K562 (cell line): ENCODE data around the gene RPL15. TPM values are rescaled to one million over a fixed set of nuclear protein-coding genes. Genes with fewer than 3 reads are reported as not detected.

Experiments used
- ATAC-seq: fragments of 200-7000 bp; cut with Tn5 transposase; 3 replicates; pipeline ENCODE4 v1.9.1; 2020; ENCODE audit warnings: moderate library complexity
- BruUV-seq: library from RNA; stranded (reverse); fragments of 400-500 nt; replicated peaks from 2 replicates; lab custom pipeline; 2021; lab: Mats Ljungman, UMichigan
- CTCF ChIA-PET: fragments of 300-600 bp; formaldehyde crosslinking; extraction: SDS; loops from one replicate; lab custom pipeline; 2021; ENCODE audit warnings: low intra/inter-chr PET ratio; lab: Yijun Ruan, JAX
- POLR2A ChIA-PET: fragments of 300-600, 350-650 bp; sonication (Branson Sonifier 250); formaldehyde crosslinking; extraction: SDS; loops from one replicate; lab custom pipeline; 2021; ENCODE audit warnings: antibody characterized with exemption, inconsistent platforms; lab: Yijun Ruan, JAX
- DNase-seq, 4 experiments: peaks; one replicate each; pipeline versions ENCODE4 v3.0.0 to v3.0.0-alpha.2; 2011 to 2018; ENCODE audit warnings: low spot score in 3 of 4, mixed read lengths in 3 of 4; ENCODE audit errors: extremely low read depth in 1 of 4
- FAIRE-seq: peaks from 2 replicates; lab custom pipeline; 2011; peaks lifted over from hg19 to GRCh38; lab: Jason Lieb, UNC
- H2AFZ ChIP-seq: 2 replicates; pipeline ENCODE4 v1.6.0; 2011; ENCODE audit warnings: low read depth, low read length, control low read depth, inconsistent platforms
- H3K27ac ChIP-seq: fragments of 200-600 bp; 3 replicates; pipeline ENCODE4 v1.8.0; 2011; ENCODE audit warnings: low read depth, mild to moderate bottlenecking, control low read depth, inconsistent platforms, low read length, moderate library complexity, mixed read lengths; ENCODE audit errors: extremely low read depth
- H3K27me3 ChIP-seq, 2 experiments: fragments of 300-600 bp in 1 of 2; 2 replicates in 1 of 2; 3 replicates in 1 of 2; pipeline versions ENCODE4 v1.6.0 to v1.8.0; 2011; ENCODE audit warnings: inconsistent platforms in 2 of 2, low read length in 2 of 2, mild to moderate bottlenecking in 1 of 2, mixed read lengths in 1 of 2, moderate library complexity in 1 of 2; ENCODE audit not compliant: control insufficient read depth in 2 of 2, insufficient read depth in 2 of 2
- H3K36me3 ChIP-seq: fragments of 300-600 bp; 3 replicates; pipeline ENCODE4 v1.8.0; 2011; ENCODE audit warnings: mild to moderate bottlenecking, low read length, inconsistent platforms; ENCODE audit not compliant: control insufficient read depth, insufficient read depth
- H3K4me1 ChIP-seq, 2 experiments: fragments of 200-600 bp in 1 of 2; replicated peaks in 1 of 2; 2 replicates in 1 of 2; 3 replicates in 1 of 2; pipeline versions ENCODE4 v1.5.1 to v1.8.0; 2011; ENCODE audit warnings: inconsistent platforms in 2 of 2, low read length in 2 of 2, mild to moderate bottlenecking in 1 of 2, mixed read lengths in 1 of 2, moderate library complexity in 1 of 2; ENCODE audit not compliant: control insufficient read depth in 2 of 2, insufficient read depth in 2 of 2
- H3K4me2 ChIP-seq: 2 replicates; pipeline ENCODE4 v1.6.1; 2011; ENCODE audit warnings: low read length, control low read depth, inconsistent platforms, mixed read lengths; ENCODE audit not compliant: insufficient read depth
- H3K4me3 ChIP-seq: fragments of 200-600 bp; sonication (generic), shearing (Covaris generic); 2 replicates; pipeline ENCODE4 v1.5.1; 2016; ENCODE audit warnings: control low read depth, inconsistent platforms
- H3K79me2 ChIP-seq: fragments of 200-600 bp; 3 replicates; pipeline ENCODE4 v1.8.0; 2011; ENCODE audit warnings: low read length, inconsistent platforms; ENCODE audit not compliant: control insufficient read depth, insufficient read depth
- H3K9ac ChIP-seq, 2 experiments: 2 replicates each; pipeline versions ENCODE4 v1.6.0 to v1.6.1; 2011; ENCODE audit warnings: low read depth in 2 of 2, low read length in 2 of 2, control low read depth in 1 of 2, inconsistent platforms in 1 of 2, mild to moderate bottlenecking in 1 of 2, mixed read lengths in 1 of 2; ENCODE audit not compliant: insufficient read depth in 1 of 2
- H3K9me1 ChIP-seq: one replicate; pipeline ENCODE4 v1.6.0; 2011; ENCODE audit warnings: inconsistent platforms, mild to moderate bottlenecking, low read length, moderate library complexity; ENCODE audit not compliant: control insufficient read depth, insufficient read depth
- H3K9me3 ChIP-seq: replicated peaks from 2 replicates; pipeline ENCODE4 v1.5.1; 2011; ENCODE audit warnings: low read depth, low read length, inconsistent platforms; ENCODE audit not compliant: control insufficient read depth, insufficient read depth
- H4K20me1 ChIP-seq: replicated peaks from 2 replicates; pipeline ENCODE4 v1.6.1; 2011; ENCODE audit warnings: low read length, inconsistent platforms, mixed read lengths; ENCODE audit not compliant: control insufficient read depth, insufficient read depth
- CEBPB ChIP-seq: fragments of 450-650 bp; IDR thresholded peaks from 2 replicates; pipeline ENCODE4 v1.6.1; 2016; ENCODE audit warnings: missing genetic modification characterization, missing compliant biosample characterization
- HLTF ChIP-seq: fragments of 450-650 bp; IDR thresholded peaks from 2 replicates; pipeline ENCODE4 v1.6.1; 2016
- PHF8 ChIP-seq: fragments of 200-600 bp; sonication (generic); IDR thresholded peaks from 2 replicates; pipeline ENCODE4 v1.6.1; 2012; ENCODE audit warnings: mixed run types, mild to moderate bottlenecking, inconsistent platforms, low read length, moderate library complexity, borderline replicate concordance
- RFX5 ChIP-seq: IDR thresholded peaks from 2 replicates; pipeline ENCODE4 v1.6.1; 2011; ENCODE audit warnings: low read depth, mild to moderate bottlenecking, improper control_type of control experiment, low read length
- SMAD2 ChIP-seq: fragments of 150-350 bp; IDR thresholded peaks from 2 replicates; pipeline ENCODE4 v1.6.1; 2014; ENCODE audit warnings: low read depth, mild to moderate bottlenecking, low read length
- SRF ChIP-seq, 2 experiments: fragments of 250-450, 450-650 bp in 1 of 2; sonication (Bioruptor Pico) in 1 of 2; sonication (generic) in 1 of 2; formaldehyde crosslinking; IDR thresholded peaks; 2 replicates each; pipeline versions ENCODE4 v1.5.0 to v1.5.1; 2020 to 2022; ENCODE audit warnings: mild to moderate bottlenecking in 1 of 2, missing genetic modification reagents in 1 of 2
- TRIM24 ChIP-seq, 2 experiments: fragments of 450-650 bp; IDR thresholded peaks; 2 replicates each; pipeline ENCODE4 v1.6.1; 2016
- TSC22D4 ChIP-seq: fragments of 450-650 bp; IDR thresholded peaks from 2 replicates; pipeline ENCODE4 v1.6.1; 2016; ENCODE audit warnings: missing genetic modification characterization, missing biosample characterization, control low read depth
- ZBED1 ChIP-seq: IDR thresholded peaks from 2 replicates; pipeline ENCODE4 v1.6.1; 2014
- ZNF707 ChIP-seq: fragments of 250-450 bp; sonication (Bioruptor Pico); conservative IDR thresholded peaks from 2 replicates; pipeline ENCODE4 v1.8.0; 2022; ENCODE audit warnings: inconsistent platforms, mild to moderate bottlenecking, moderate library complexity
- WGBS: fragments of 100-300 bp; shearing (Covaris generic); methylation state at CpG from one replicate; pipeline ENCODE4 v1.1.6; 2016; ENCODE audit warnings: low coverage, mixed read lengths; ENCODE audit not compliant: insufficient coverage; ENCODE audit errors: missing lambda C conversion rate; 5-methylcytosine and 5-hydroxymethylcytosine counted together
- in situ Hi-C: fragments of 300-500 bp; cut with MboI; formaldehyde crosslinking; loops from 4 replicates; pipeline ENCODE4 v1.15.0; 2018; ENCODE audit warnings: inconsistent platforms, mixed read lengths
- intact Hi-C: fragments of 100-400 bp; cut with micrococcal nuclease; formaldehyde crosslinking; loops from 2 replicates; pipeline ENCODE4 v1.14.2; 2022
- polyA plus RNA-seq, 8 experiments: library from polyadenylated mRNA; depleted of rRNA in 4 of 8; stranded (reverse) in 5 of 8; unstranded in 3 of 8; fragments of >200 nt; fragmentation: Nextera tagmentation in 2 of 8; fragmentation: Illumina TruSeq in 1 of 8; extraction: Ambion mirVana in 2 of 8; extraction: Trizol in 1 of 8; gene quantifications; 2 replicates each; pipeline versions ENCODE4 v1.2.1 to v1.2.3, GENCODE V29; 2011 to 2014; ENCODE audit warnings: inconsistent platforms in 1 of 8, missing spikeins in 1 of 8
- total RNA-seq, 7 experiments: library from RNA; depleted of rRNA in 6 of 7; stranded (reverse); fragments of >200 nt in 6 of 7; fragmentation: Illumina TruSeq in 2 of 7; extraction: Trizol in 2 of 7; gene quantifications; 2 replicates each; pipeline versions ENCODE4 v1.2.1 to v1.2.3, GENCODE V29; 2011 to 2021; ENCODE audit warnings: low replicate concordance in 1 of 7
- TF ChIP-seq, protein P1 (sequence below): sonication (generic); formaldehyde crosslinking; IDR thresholded peaks from 2 replicates; pipeline ENCODE4 v1.5.0; 2020; ENCODE audit warnings: missing genetic modification reagents
- TF ChIP-seq, protein P2 (sequence below): fragments of 250-450 bp; sonication (Bioruptor Pico); IDR thresholded peaks from 2 replicates; pipeline ENCODE4 v1.4.0; 2020; ENCODE audit warnings: mild to moderate bottlenecking

The RPL15 gene
- total and polyA plus RNA-seq, 9 of the 15 experiments (the other 6 are each of a cell fraction or from before 2014, with no cell fraction given) = 2,393 to 8,850 (median 3,928) TPM

DNA sequence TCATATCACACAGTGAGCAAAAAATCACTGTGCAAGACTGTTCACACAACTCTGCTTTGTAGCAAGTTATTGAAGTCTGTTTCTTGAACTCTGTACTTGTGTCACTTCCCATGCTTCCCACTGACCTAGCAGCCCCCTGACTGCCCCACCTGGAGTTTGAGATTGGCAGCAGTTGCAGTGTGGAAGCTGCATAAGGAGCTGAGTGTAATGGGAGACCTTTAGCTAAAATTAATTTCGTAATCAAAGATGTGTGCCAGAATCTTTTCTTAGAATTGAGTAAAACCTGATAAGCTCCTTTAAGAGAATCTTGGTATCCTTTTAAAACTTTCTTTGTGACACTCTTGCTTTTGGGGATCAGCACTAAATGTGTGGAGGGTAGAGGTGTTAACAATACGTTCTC lies 43.0 kb upstream of the RPL15 start:
- in situ Hi-C loops (no loop called here), intact Hi-C loops (loop anchor here (10.0 kb wide), 1 partner anchor 159 kb away; no protein-coding TSS in a partner anchor)
- Histone ChIP-seq H3K4me2 (no peak overlapping the region), H3K27ac (no peak overlapping the region), H4K20me1 (no peaks in the 10 kb centered on the region), H3K4me1 (no peaks in the 10 kb centered on the region; a peak in 1 of 5 replicates), H3K36me3 (no peaks in the 10 kb centered on the region), H3K27me3 (no peaks in the 10 kb centered on the region), H3K4me3 (no peak overlapping the region), H3K9me3 (no peaks in the 10 kb centered on the region), H3K79me2 (peaks cover 21% of the 10 kb centered on the region; the same call in 2 of the 3 replicates), H3K9me1 (no peaks in the 10 kb centered on the region), H2AFZ (no peak overlapping the region), H3K9ac (no peak overlapping the region)
- ATAC-seq = peak; percentile 15; the same call in 1 of the 3 replicates
- DNase-seq = no peak
- ChIA-PET POLR2A (no interaction called here), CTCF (no interaction called here)
- no TSS peak for BruUV-seq
- TF ChIP-seq RFX5 (no peak), CEBPB (peak; percentile 43), SRF (CRISPR knock-in tag; IDR thresholded peaks at IDR 0.05) (no peak)
- no peak for FAIRE-seq
- WGBS = 56% methylated on average over 2 of the region's 2 CpGs

DNA sequence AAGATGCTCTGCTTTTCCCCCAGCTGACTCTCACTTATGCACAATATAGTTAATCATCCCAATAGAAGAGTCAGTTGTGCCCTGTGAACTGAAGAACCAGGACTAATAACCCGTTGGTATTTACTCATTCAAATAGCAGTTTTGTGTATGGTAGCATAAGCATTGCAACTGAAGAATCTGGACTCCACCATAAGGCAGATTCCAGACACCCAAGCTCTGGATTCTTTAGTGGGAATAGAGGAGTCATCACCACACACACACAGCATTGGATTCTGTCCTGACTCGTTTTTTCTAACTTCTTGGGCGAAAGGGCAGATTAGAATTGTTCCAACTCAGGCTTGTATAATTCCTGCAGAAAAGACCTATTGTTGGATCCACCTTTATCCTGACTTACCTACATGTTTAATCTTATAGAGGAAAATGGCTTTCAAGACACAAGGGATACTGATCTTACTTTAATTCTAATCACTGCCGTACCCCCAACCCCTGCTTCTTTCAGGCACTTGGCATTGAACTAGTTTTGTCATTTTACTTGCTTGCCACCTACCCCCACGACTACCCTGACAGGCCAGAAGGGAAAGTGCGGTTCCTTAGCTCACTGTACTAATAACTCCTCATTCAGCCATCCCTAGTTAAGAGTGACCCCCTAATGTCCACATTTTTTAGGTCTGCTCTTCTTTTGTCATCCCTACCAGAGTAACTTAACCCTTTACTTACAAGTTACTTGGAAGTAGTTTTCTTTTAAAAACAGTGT lies 42.4 kb upstream of the RPL15 start:
- Histone ChIP-seq H3K36me3 (no peaks in the 10 kb centered on the region), H3K4me1 (peaks cover 0 to 2% of the 10 kb centered on the region in 2 experiments; a peak in 2 of 5 replicates), H3K9ac (no peak overlapping the region), H2AFZ (no peak overlapping the region), H3K9me3 (no peaks in the 10 kb centered on the region), H3K4me2 (no peak overlapping the region), H3K27me3 (no peaks in the 10 kb centered on the region), H3K27ac (no peak overlapping the region), H4K20me1 (no peaks in the 10 kb centered on the region), H3K4me3 (no peak overlapping the region), H3K9me1 (no peaks in the 10 kb centered on the region), H3K79me2 (peaks cover 21% of the 10 kb centered on the region; the same call in 2 of the 3 replicates)
- ChIA-PET CTCF (no interaction called here), POLR2A (no interaction called here)
- no TSS peak for BruUV-seq
- 54% methylated on average over 6 of the region's 6 CpGs for WGBS
- FAIRE-seq (no peak), DNase-seq (no peak), ATAC-seq (no peak)
- intact Hi-C loops (loop anchor here (10.0 kb wide), 1 partner anchor 160 kb away; no protein-coding TSS in a partner anchor), in situ Hi-C loops (no loop called here)
- TF ChIP-seq SMAD2 (no peak), HLTF (no peak), PHF8 (no peak), ZNF707 (CRISPR knock-in tag) (no peak), TRIM24 (IDR thresholded peaks at IDR 0.05) (no peak), TSC22D4 (tag) (no peak), ZBED1 (no peak)
- TF ChIP-seq, protein P1, sequence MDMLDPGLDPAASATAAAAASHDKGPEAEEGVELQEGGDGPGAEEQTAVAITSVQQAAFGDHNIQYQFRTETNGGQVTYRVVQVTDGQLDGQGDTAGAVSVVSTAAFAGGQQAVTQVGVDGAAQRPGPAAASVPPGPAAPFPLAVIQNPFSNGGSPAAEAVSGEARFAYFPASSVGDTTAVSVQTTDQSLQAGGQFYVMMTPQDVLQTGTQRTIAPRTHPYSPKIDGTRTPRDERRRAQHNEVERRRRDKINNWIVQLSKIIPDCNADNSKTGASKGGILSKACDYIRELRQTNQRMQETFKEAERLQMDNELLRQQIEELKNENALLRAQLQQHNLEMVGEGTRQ = no peak
- TF ChIP-seq, protein P2, sequence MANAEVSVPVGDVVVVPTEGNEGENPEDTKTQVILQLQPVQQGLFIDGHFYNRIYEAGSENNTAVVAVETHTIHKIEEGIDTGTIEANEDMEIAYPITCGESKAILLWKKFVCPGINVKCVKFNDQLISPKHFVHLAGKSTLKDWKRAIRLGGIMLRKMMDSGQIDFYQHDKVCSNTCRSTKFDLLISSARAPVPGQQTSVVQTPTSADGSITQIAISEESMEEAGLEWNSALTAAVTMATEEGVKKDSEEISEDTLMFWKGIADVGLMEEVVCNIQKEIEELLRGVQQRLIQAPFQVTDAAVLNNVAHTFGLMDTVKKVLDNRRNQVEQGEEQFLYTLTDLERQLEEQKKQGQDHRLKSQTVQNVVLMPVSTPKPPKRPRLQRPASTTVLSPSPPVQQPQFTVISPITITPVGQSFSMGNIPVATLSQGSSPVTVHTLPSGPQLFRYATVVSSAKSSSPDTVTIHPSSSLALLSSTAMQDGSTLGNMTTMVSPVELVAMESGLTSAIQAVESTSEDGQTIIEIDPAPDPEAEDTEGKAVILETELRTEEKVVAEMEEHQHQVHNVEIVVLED (CRISPR knock-in tag) = no peak
